Measurements from ENCODE around the gene HELZ2. TPM values are rescaled to one million over a fixed set of nuclear protein-coding genes. Genes with fewer than 3 reads are reported as not detected.

Gene HELZ2
- total RNA-seq, 1 donor = 27.0 TPM

GRCh38 chr20:63587256-63587655, 13.2 kb upstream of the HELZ2 start:
- no peak for TF ChIP-seq CTCF (IDR thresholded peaks at IDR 0.05; ENCODE audit: insufficient read depth, low read length)
- H3K4me3 ChIP-seq (ENCODE audit: low read depth, low read length) = no peak overlapping the region
- DNase-seq (ENCODE audit: low read depth) = no peak

GRCh38 chr20:63586797-63587196, 12.8 kb upstream of the HELZ2 start:
- no peak for DNase-seq (ENCODE audit: low read depth)
- H3K4me3 ChIP-seq (ENCODE audit: low read depth, low read length) = no peak overlapping the region
- no peak for TF ChIP-seq CTCF (IDR thresholded peaks at IDR 0.05; ENCODE audit: insufficient read depth, low read length)

GRCh38 chr20:63585616-63586565, 11.9 kb upstream of the HELZ2 start:
- DNase-seq (ENCODE audit: low read depth) = no peak
- TF ChIP-seq CTCF (IDR thresholded peaks at IDR 0.05; ENCODE audit: insufficient read depth, low read length) = no peak
- no peak overlapping the region for H3K4me3 ChIP-seq (ENCODE audit: low read depth, low read length)

GRCh38 chr20:63582382-63583063, 8.5 kb upstream of the HELZ2 start:
- TF ChIP-seq CTCF (IDR thresholded peaks at IDR 0.05; ENCODE audit: insufficient read depth, low read length) = no peak
- no peak for DNase-seq (ENCODE audit: low read depth)
- no peak overlapping the region for H3K4me3 ChIP-seq (ENCODE audit: low read depth, low read length)

- peak; percentile 46 for TF ChIP-seq CTCF (IDR thresholded peaks at IDR 0.05; ENCODE audit: insufficient read depth, low read length)
- DNase-seq (ENCODE audit: low read depth) = peak; percentile 35
- H3K4me3 ChIP-seq (ENCODE audit: low read depth, low read length) = no peak overlapping the region
Measured at GRCh38 chr20:63580796-63581461, 6.9 kb upstream of the HELZ2 start.

GRCh38 chr20:63579017-63579694, 5.1 kb upstream of the HELZ2 start:
- no peak for TF ChIP-seq CTCF (IDR thresholded peaks at IDR 0.05; ENCODE audit: insufficient read depth, low read length)
- no peak overlapping the region for H3K4me3 ChIP-seq (ENCODE audit: low read depth, low read length)
- no peak for DNase-seq (ENCODE audit: low read depth)

All from fibroblast of the aortic adventitia (primary cell).